DND-41 (cell line): Measurements from ENCODE around the gene ADARB2.
A peak's percentile ranks its signal among the peaks of the same experiment; 100 is the strongest.

Experiments
- ATAC-seq: fragments of 200-7000 bp; cut with Tn5 transposase; 3 replicates; pipeline ENCODE4 v1.9.1; 2021; ENCODE audit warnings: low read depth; ENCODE audit not compliant: insufficient read depth
- DNase-seq: peaks from one replicate; pipeline ENCODE4 v3.0.0-alpha.2; 2020
- H2AFZ ChIP-seq: 2 replicates; pipeline ENCODE4 v1.6.0; 2012; ENCODE audit warnings: low read depth, low read length
- H3K27ac ChIP-seq: 2 replicates; pipeline ENCODE4 v1.5.1; 2012; ENCODE audit warnings: low read length, inconsistent platforms
- H3K27me3 ChIP-seq: fragments of 200-600 bp; sonication (generic); 2 replicates; pipeline ENCODE4 v1.6.0; 2012; ENCODE audit warnings: low read length, mild to moderate bottlenecking, inconsistent platforms; ENCODE audit not compliant: insufficient read depth, poor library complexity
- H3K36me3 ChIP-seq: 2 replicates; pipeline ENCODE4 v1.5.1; 2012; ENCODE audit warnings: low read length, inconsistent platforms; ENCODE audit not compliant: insufficient read depth
- H3K4me1 ChIP-seq: 2 replicates; pipeline ENCODE4 v1.5.1; 2012; ENCODE audit warnings: mild to moderate bottlenecking, low read length; ENCODE audit not compliant: insufficient read depth
- H3K4me2 ChIP-seq: 2 replicates; pipeline ENCODE4 v1.6.0; 2012; ENCODE audit warnings: mild to moderate bottlenecking, moderate library complexity, low read length, inconsistent platforms; ENCODE audit not compliant: insufficient read depth
- H3K4me3 ChIP-seq, 2 experiments: fragments of 200-600 bp in 1 of 2; shearing (Covaris generic) in 1 of 2; 2 replicates each; pipeline ENCODE4 v1.5.1; 2012 to 2016; ENCODE audit warnings: inconsistent platforms in 2 of 2, low read length in 2 of 2, mild to moderate bottlenecking in 2 of 2, low read depth in 1 of 2, moderate library complexity in 1 of 2
- H3K79me2 ChIP-seq: 2 replicates; pipeline ENCODE4 v1.6.0; 2012; ENCODE audit warnings: low read length, inconsistent platforms; ENCODE audit not compliant: insufficient read depth
- H3K9ac ChIP-seq: 2 replicates; pipeline ENCODE4 v1.6.0; 2012; ENCODE audit warnings: low read depth, mild to moderate bottlenecking, inconsistent platforms, low read length, moderate library complexity
- H3K9me3 ChIP-seq: 2 replicates; pipeline ENCODE4 v1.5.1; 2012; ENCODE audit warnings: low read length, moderate library complexity, mild to moderate bottlenecking, inconsistent platforms; ENCODE audit not compliant: insufficient read depth, severe bottlenecking
- H4K20me1 ChIP-seq: 2 replicates; pipeline ENCODE4 v1.6.0; 2012; ENCODE audit warnings: low read length; ENCODE audit not compliant: insufficient read depth
- EZH2 ChIP-seq: IDR thresholded peaks from 3 replicates; pipeline ENCODE4 v1.6.1; 2012; ENCODE audit warnings: borderline replicate concordance, low read depth, mild to moderate bottlenecking, moderate library complexity, low read length, inconsistent platforms; ENCODE audit not compliant: severe bottlenecking
- TF ChIP-seq, protein P1 (sequence below): IDR thresholded peaks from 2 replicates; pipeline ENCODE4 v1.5.1; 2012; ENCODE audit warnings: borderline replicate concordance, low read length, moderate library complexity, mild to moderate bottlenecking; ENCODE audit not compliant: poor library complexity, severe bottlenecking; ENCODE audit errors: extremely low read depth

Gene ADARB2

DNA sequence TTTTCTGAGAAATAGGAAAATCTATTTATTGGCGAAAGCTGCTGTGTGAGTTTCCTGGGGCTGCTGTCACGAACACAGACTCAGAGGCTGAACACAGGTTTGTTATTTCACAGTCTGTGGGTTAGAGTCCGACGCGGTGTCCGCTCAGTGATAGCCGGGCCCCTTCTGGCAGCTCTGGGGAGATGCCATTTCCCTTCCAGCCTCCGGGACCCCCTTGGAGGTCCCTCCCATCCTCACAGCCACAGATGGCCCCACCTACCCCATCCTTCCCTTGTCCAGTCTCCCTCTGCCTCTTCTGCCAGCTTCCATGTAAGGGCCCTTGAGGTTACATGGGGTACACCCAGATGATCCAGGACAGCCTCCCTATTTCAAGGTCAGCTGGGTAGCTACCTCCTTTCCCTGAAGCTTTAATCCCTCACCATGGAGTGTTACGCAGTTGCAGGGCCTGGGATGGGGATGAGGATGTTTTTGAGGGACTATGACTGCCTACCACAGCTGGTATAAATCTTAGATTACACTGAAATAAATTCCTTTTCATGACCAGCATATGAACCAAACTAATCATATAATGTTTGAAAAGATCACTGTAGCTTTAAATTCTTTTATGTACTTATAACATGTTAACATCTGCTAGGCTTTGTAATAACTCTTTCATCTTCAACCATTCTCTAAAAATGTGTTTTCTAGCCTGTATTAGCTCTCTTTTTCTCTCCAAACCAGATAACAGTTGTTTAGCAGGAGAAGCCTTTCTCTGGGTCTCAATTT is 582.6 kb downstream of the ADARB2 start:
- H3K4me1 ChIP-seq: peaks cover 46% of the 10 kb centered on the region
- H3K79me2 ChIP-seq: no peaks in the 10 kb centered on the region
- no peak for ATAC-seq
- H3K9ac ChIP-seq: no peak overlapping the region
- no peak overlapping the region for H3K4me3 ChIP-seq
- H3K27ac ChIP-seq: peak overlapping the region; percentile 81
- no peaks in the 10 kb centered on the region for H3K9me3 ChIP-seq
- no peaks in the 10 kb centered on the region for H4K20me1 ChIP-seq
- no peaks in the 10 kb centered on the region for H3K27me3 ChIP-seq
- DNase-seq: no peak
- H2AFZ ChIP-seq: no peak overlapping the region
- TF ChIP-seq EZH2: no peak
- TF ChIP-seq, protein P1, sequence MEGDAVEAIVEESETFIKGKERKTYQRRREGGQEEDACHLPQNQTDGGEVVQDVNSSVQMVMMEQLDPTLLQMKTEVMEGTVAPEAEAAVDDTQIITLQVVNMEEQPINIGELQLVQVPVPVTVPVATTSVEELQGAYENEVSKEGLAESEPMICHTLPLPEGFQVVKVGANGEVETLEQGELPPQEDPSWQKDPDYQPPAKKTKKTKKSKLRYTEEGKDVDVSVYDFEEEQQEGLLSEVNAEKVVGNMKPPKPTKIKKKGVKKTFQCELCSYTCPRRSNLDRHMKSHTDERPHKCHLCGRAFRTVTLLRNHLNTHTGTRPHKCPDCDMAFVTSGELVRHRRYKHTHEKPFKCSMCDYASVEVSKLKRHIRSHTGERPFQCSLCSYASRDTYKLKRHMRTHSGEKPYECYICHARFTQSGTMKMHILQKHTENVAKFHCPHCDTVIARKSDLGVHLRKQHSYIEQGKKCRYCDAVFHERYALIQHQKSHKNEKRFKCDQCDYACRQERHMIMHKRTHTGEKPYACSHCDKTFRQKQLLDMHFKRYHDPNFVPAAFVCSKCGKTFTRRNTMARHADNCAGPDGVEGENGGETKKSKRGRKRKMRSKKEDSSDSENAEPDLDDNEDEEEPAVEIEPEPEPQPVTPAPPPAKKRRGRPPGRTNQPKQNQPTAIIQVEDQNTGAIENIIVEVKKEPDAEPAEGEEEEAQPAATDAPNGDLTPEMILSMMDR: no peak
- H3K4me2 ChIP-seq: no peak overlapping the region; the same call in 1 of the 2 replicates
- H3K36me3 ChIP-seq: no peaks in the 10 kb centered on the region

DNA sequence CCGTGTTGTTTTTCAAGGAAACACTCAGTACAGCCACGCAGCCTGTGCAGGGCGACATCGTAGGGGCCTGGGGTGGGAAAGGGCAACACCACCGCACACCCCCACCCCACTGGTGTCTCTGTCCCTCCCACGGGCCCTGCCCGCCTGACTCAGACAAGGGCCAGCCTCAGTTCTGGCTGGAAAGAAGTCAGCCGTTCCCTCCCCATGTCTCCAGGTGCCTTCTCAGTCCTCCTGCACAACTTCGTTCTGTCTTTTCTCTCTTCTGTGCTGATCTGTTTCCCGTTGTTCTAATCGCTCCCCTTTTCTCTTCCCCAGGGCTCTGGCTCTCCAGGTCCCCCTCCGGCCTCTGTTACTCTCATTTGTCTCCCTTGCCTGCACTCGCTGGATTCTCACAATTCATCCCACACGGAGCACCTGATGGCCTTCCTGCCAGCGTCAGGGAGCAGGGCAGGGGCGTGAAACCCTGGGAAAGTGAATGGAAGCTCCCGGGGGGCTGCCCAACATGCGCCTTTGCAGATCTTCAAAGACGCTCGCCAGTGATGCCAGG is 583.4 kb downstream of the ADARB2 start:
- no peaks in the 10 kb centered on the region for H3K36me3 ChIP-seq
- H3K4me3 ChIP-seq: no peak overlapping the region
- ATAC-seq (peak; percentile 65), DNase-seq (peak; percentile 30)
- no peak for TF ChIP-seq EZH2
- TF ChIP-seq, protein P1: no peak
- H3K9me3 ChIP-seq: no peaks in the 10 kb centered on the region
- peaks cover 53% of the 10 kb centered on the region for H3K4me1 ChIP-seq
- H2AFZ ChIP-seq: peak overlapping the region; percentile 41
- peak overlapping the region; percentile 39 for H3K9ac ChIP-seq
- no peaks in the 10 kb centered on the region for H4K20me1 ChIP-seq
- H3K4me2 ChIP-seq: peak overlapping the region; percentile 35; the same call in 1 of the 2 replicates
- H3K27ac ChIP-seq: peak overlapping the region; percentile 81
- H3K79me2 ChIP-seq: no peaks in the 10 kb centered on the region
- H3K27me3 ChIP-seq: no peaks in the 10 kb centered on the region

DNA sequence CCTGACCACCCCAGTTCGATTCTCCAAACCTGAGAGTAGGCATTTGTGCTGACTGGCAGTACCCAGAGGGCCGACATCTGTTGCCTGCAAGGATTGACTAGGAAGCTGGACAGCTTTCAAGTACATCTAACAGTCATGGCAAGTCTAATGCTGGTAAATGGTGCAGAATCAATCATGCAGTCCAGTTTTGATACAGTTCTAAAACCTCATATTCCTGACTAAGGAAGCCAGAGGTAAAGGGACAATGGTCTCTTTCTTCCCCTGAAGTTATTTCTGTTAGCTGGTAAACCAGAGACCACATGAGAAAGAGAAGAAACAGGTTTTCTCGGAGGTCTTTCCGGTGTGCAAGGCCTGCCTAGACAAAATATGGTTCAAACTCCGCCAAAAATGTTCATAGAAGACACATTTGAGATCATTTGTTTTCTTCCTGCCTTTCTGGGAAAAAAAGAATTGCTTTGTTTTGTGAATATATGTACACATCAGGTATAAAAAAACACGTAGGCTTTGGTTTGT is 584.0 kb downstream of the ADARB2 start:
- Histone ChIP-seq H4K20me1 (no peaks in the 10 kb centered on the region), H3K36me3 (no peaks in the 10 kb centered on the region), H3K4me2 (peak overlapping the region; percentile 35; the same call in 1 of the 2 replicates), H3K9me3 (no peaks in the 10 kb centered on the region), H3K27me3 (no peaks in the 10 kb centered on the region), H3K4me3 (no peak overlapping the region), H3K27ac (peak overlapping the region; percentile 81), H3K9ac (peak overlapping the region; percentile 39), H3K79me2 (no peaks in the 10 kb centered on the region), H3K4me1 (peaks cover 53% of the 10 kb centered on the region), H2AFZ (peak overlapping the region; percentile 41; the same call in 1 of the 2 replicates)
- DNase-seq (peak; percentile 39), ATAC-seq (peak; percentile 81)
- TF ChIP-seq, protein P1: no peak
- TF ChIP-seq EZH2: no peak
